ENCODE data around the gene WDR64.

DNA sequence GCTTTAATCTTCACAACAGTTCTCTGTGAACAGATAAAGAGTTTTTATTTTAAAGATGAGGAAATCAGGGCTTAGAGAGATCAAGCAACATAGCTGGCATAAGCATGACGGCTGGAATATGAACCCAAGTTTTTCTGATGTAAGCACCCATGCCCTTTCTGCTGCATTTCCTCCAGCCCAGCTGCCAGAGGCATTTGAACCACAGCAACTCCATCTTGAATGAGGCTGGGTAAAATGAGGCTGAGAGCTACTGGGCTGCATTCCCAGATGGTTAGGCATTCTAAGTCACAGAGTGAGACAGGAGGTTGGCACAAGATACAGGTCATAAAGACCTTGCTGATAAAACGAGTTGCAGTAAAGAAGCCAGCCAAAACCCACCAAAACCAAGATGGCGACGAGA is 90.0 kb downstream of the WDR64 start:
- TF ChIP-seq, protein P1, sequence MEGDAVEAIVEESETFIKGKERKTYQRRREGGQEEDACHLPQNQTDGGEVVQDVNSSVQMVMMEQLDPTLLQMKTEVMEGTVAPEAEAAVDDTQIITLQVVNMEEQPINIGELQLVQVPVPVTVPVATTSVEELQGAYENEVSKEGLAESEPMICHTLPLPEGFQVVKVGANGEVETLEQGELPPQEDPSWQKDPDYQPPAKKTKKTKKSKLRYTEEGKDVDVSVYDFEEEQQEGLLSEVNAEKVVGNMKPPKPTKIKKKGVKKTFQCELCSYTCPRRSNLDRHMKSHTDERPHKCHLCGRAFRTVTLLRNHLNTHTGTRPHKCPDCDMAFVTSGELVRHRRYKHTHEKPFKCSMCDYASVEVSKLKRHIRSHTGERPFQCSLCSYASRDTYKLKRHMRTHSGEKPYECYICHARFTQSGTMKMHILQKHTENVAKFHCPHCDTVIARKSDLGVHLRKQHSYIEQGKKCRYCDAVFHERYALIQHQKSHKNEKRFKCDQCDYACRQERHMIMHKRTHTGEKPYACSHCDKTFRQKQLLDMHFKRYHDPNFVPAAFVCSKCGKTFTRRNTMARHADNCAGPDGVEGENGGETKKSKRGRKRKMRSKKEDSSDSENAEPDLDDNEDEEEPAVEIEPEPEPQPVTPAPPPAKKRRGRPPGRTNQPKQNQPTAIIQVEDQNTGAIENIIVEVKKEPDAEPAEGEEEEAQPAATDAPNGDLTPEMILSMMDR (optimal IDR thresholded peaks at IDR 0.05 in 1 of 3, IDR thresholded peaks at IDR 0.05 in 1 of 3, conservative IDR thresholded peaks at IDR 0.05 in 1 of 3; ENCODE audit: extremely low read depth in 1 of 3, insufficient read depth in 2 of 3, low read length in 3 of 3), result no peak
- TF ChIP-seq EZH2 (IDR thresholded peaks at IDR 0.05; ENCODE audit: low read length), result no peak
